HepG2 (cell line): ENCODE measurements around the gene CDK6. TPM values are rescaled to one million over a fixed set of nuclear protein-coding genes. Genes with fewer than 3 reads are reported as not detected.
A peak's percentile ranks its signal among the peaks of the same experiment; 100 is the strongest.

ENCODE experiments used
- ATAC-seq: fragments of 200-7000 bp; cut with Tn5 transposase; 3 replicates; pipeline ENCODE4 v1.9.1; 2020; ENCODE audit warnings: mild to moderate bottlenecking, moderate library complexity
- BruUV-seq: library from RNA; stranded (reverse); fragments of 400-500 nt; replicated peaks from 2 replicates; lab custom pipeline; 2021; lab: Mats Ljungman, UMichigan
- CTCF ChIA-PET: fragments of 300-600 bp; formaldehyde crosslinking; extraction: SDS; loops from one replicate; lab custom pipeline; 2021; ENCODE audit warnings: low total read pairs, inconsistent platforms, low intra/inter-chr PET ratio; lab: Yijun Ruan, JAX
- POLR2A ChIA-PET: fragments of 350-600 bp; sonication (Branson Sonifier 250); formaldehyde crosslinking; loops from one replicate; lab custom pipeline; 2020; ENCODE audit warnings: antibody characterized with exemption, inconsistent platforms; lab: Yijun Ruan, JAX
- DNase-seq: peaks from one replicate; pipeline ENCODE4 v3.0.0-alpha.2; 2015; ENCODE audit warnings: low spot score
- FAIRE-seq: peaks from 3 replicates; lab custom pipeline; 2011; peaks lifted over from hg19 to GRCh38; lab: Jason Lieb, UNC
- H2AFZ ChIP-seq: one replicate; pipeline ENCODE4 v1.6.1; 2011; ENCODE audit warnings: low read length, inconsistent platforms
- H3K27ac ChIP-seq: fragments of 300-600 bp; 3 replicates; pipeline ENCODE4 v1.8.0; 2011; ENCODE audit warnings: mixed run types, mild to moderate bottlenecking, mixed read lengths, low read length, inconsistent platforms; ENCODE audit not compliant: insufficient read depth; ENCODE audit errors: extremely low read length
- H3K27me3 ChIP-seq, 2 experiments: fragments of 200-600 bp in 1 of 2; 2 replicates in 1 of 2; 3 replicates in 1 of 2; pipeline versions ENCODE4 v1.6.0 to v1.8.0; 2011; ENCODE audit warnings: low read length in 2 of 2, mild to moderate bottlenecking in 2 of 2, moderate library complexity in 2 of 2, inconsistent platforms in 1 of 2; ENCODE audit not compliant: insufficient read depth in 2 of 2, control insufficient read depth in 1 of 2
- H3K36me3 ChIP-seq, 2 experiments: fragments of 200-600 bp in 1 of 2; replicated peaks in 1 of 2; 2 replicates in 1 of 2; 3 replicates in 1 of 2; pipeline versions ENCODE4 v1.5.1 to v1.8.0; 2011; ENCODE audit warnings: low read length in 2 of 2, inconsistent platforms in 1 of 2; ENCODE audit not compliant: insufficient read depth in 2 of 2, control insufficient read depth in 1 of 2
- H3K4me1 ChIP-seq: 2 replicates; pipeline ENCODE4 v1.5.1; 2012; ENCODE audit warnings: low read length, inconsistent platforms; ENCODE audit not compliant: insufficient read depth
- H3K4me2 ChIP-seq: 2 replicates; pipeline ENCODE4 v1.6.0; 2011; ENCODE audit warnings: low read depth, low read length, inconsistent platforms
- H3K4me3 ChIP-seq, 3 experiments: fragments of 200-600 bp in 1 of 3; sonication (generic), shearing (Covaris generic) in 1 of 3; replicated peaks in 1 of 3; 2 replicates each; pipeline ENCODE4 v1.5.1; 2011 to 2016; ENCODE audit warnings: low read length in 3 of 3, inconsistent platforms in 2 of 3, low read depth in 2 of 3, mild to moderate bottlenecking in 2 of 3, control low read depth in 1 of 3, mixed read lengths in 1 of 3; ENCODE audit not compliant: insufficient read depth in 1 of 3
- H3K79me2 ChIP-seq: one replicate; pipeline ENCODE4 v1.6.1; 2011; ENCODE audit warnings: low read length, inconsistent platforms; ENCODE audit not compliant: insufficient read depth
- H3K9ac ChIP-seq: 2 replicates; pipeline ENCODE4 v1.6.0; 2011; ENCODE audit warnings: mild to moderate bottlenecking, low read depth, low read length, inconsistent platforms; ENCODE audit not compliant: insufficient read depth
- H3K9me3 ChIP-seq: 2 replicates; pipeline ENCODE4 v1.5.1; 2012; ENCODE audit warnings: mild to moderate bottlenecking, low read length
- H4K20me1 ChIP-seq: 2 replicates; pipeline ENCODE4 v1.6.0; 2011; ENCODE audit warnings: inconsistent platforms, mild to moderate bottlenecking, low read length, moderate library complexity; ENCODE audit not compliant: insufficient read depth
- ATF7 ChIP-seq, 2 experiments: fragments of 450-650 bp in 1 of 2; sonication (generic) in 1 of 2; formaldehyde crosslinking in 1 of 2; IDR thresholded peaks; 2 replicates each; pipeline versions ENCODE4 v1.4.0 to v1.6.1; 2016 to 2020; ENCODE audit warnings: antibody characterized with exemption in 1 of 2, mild to moderate bottlenecking in 1 of 2, missing genetic modification reagents in 1 of 2
- PRPF4 ChIP-seq: fragments of 200-400 bp; formaldehyde crosslinking; IDR thresholded peaks from 2 replicates; pipeline ENCODE4 v1.6.1; 2016; ENCODE audit warnings: low read length, low read depth; ENCODE audit not compliant: poor library complexity, severe bottlenecking
- RBM22 ChIP-seq: fragments of 200-400 bp; formaldehyde crosslinking; optimal IDR thresholded peaks from 2 replicates; pipeline ENCODE3; 2017; ENCODE audit warnings: mild to moderate bottlenecking, low read length, moderate library complexity
- TBX3 ChIP-seq: fragments of 450-650 bp; IDR thresholded peaks from 2 replicates; pipeline ENCODE4 v1.6.1; 2017; ENCODE audit warnings: antibody characterized with exemption, mild to moderate bottlenecking, inconsistent platforms, borderline replicate concordance
- ZBTB38 ChIP-seq: sonication (generic); formaldehyde crosslinking; IDR thresholded peaks from 2 replicates; pipeline ENCODE4 v1.5.1; 2020; ENCODE audit warnings: mild to moderate bottlenecking, missing genetic modification reagents
- ZNF446 ChIP-seq: sonication (generic); formaldehyde crosslinking; IDR thresholded peaks from 2 replicates; pipeline ENCODE4 v1.5.0; 2020; ENCODE audit warnings: mild to moderate bottlenecking, missing genetic modification reagents
- ZNF567 ChIP-seq: sonication (generic); formaldehyde crosslinking; IDR thresholded peaks from 2 replicates; pipeline ENCODE4 v1.8.1; 2023; ENCODE audit warnings: mild to moderate bottlenecking, missing genetic modification reagents, borderline replicate concordance
- WGBS: methylation state at CpG from one replicate; pipeline ENCODE4 v1.1.6; 2017; ENCODE audit warnings: low lambda C conversion rate; 5-methylcytosine and 5-hydroxymethylcytosine counted together
- in situ Hi-C: cut with HindIII; loops from 2 replicates; pipeline ENCODE4 v1.10.0; 2017; ENCODE audit warnings: low pct_unique_long_range_greater_than_20kb; ENCODE audit not compliant: extremely low pct_ligation_motif_present
- intact Hi-C: fragments of 100-400 bp; cut with micrococcal nuclease; formaldehyde crosslinking; loops from one replicate; pipeline ENCODE4 v1.10.0; 2022; ENCODE audit not compliant: unreplicated experiment
- polyA plus RNA-seq, 8 experiments: library from polyadenylated mRNA; depleted of rRNA in 3 of 8; stranded (reverse) in 7 of 8; unstranded in 1 of 8; fragments of >200 nt; fragmentation: Illumina TruSeq in 4 of 8; extraction: Trizol in 4 of 8; gene quantifications; 2 replicates each; pipeline versions ENCODE4 v1.2.1 to v1.2.3, GENCODE V29; 2011 to 2016; ENCODE audit warnings: low read depth in 4 of 8, missing spikeins in 1 of 8, mixed read lengths in 1 of 8; ENCODE audit not compliant: insufficient read depth in 1 of 8
- total RNA-seq, 5 experiments: library from RNA; depleted of rRNA; stranded (reverse); fragments of >200 nt; fragmentation: Illumina TruSeq; extraction: Trizol; gene quantifications; 2 replicates each; pipeline ENCODE4 v1.2.3, GENCODE V29; 2016; ENCODE audit warnings: low read depth in 1 of 5
- TF ChIP-seq, protein P1 (sequence below): sonication (generic); formaldehyde crosslinking; IDR thresholded peaks from 2 replicates; pipeline ENCODE4 v1.4.0; 2020; ENCODE audit warnings: missing genetic modification reagents, borderline replicate concordance
- TF ChIP-seq, protein P2 (sequence below): sonication (generic); formaldehyde crosslinking; IDR thresholded peaks from 2 replicates; pipeline ENCODE4 v1.4.0; 2020; ENCODE audit warnings: missing genetic modification reagents

Gene CDK6
- total and polyA plus RNA-seq, 2 of the 13 experiments (the other 11 are each of a cell fraction or from before 2014, with no cell fraction given) = 34.6 to 90.8 TPM

DNA sequence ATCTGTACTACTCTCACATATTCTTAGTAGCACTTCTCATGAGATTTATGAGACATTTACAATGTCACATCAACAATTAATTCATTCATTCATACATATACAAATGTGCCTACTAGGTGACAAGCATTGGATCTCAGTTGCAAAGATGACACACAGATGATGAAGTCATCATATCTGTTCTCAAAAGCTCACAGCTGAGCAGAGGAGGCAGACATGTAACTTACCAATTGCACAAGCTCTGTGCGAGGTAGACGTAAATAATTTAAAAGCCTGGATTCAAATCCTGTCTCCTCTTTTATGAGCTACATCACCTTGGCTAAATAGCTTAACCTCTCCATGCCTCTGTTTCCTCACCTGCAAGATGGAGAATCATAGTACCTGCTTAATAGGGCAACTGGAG lies 136.8 kb downstream of the CDK6 start:
- in situ Hi-C loops = no loop called here
- ChIA-PET POLR2A (no interaction called here), CTCF (no interaction called here)
- Histone ChIP-seq H3K79me2 (peaks cover 13% of the 10 kb centered on the region), H4K20me1 (no peaks in the 10 kb centered on the region), H3K9ac (no peak overlapping the region), H3K27me3 (no peaks in the 10 kb centered on the region), H3K27ac (peak overlapping the region; percentile 97), H3K4me3 (no peak overlapping the region), H2AFZ (no peak overlapping the region), H3K9me3 (no peaks in the 10 kb centered on the region), H3K4me1 (peaks cover 70% of the 10 kb centered on the region), H3K36me3 (peaks cover 0 to 9% of the 10 kb centered on the region in 2 experiments; a peak in 3 of 5 replicates), H3K4me2 (no peak overlapping the region)
- DNase-seq (no peak), FAIRE-seq (no peak), ATAC-seq (no peak)
- TF ChIP-seq ATF7 (IDR thresholded peaks at IDR 0.05) = 0 out of 2 replicates have a peak, but pooled peaks have one; percentile 5
- no peak for TF ChIP-seq ATF7 (CRISPR knock-in tag; IDR thresholded peaks at IDR 0.05)
- no peak for TF ChIP-seq TBX3
- TF ChIP-seq ZNF446 (CRISPR knock-in tag) = no peak
- TF ChIP-seq, protein P1, sequence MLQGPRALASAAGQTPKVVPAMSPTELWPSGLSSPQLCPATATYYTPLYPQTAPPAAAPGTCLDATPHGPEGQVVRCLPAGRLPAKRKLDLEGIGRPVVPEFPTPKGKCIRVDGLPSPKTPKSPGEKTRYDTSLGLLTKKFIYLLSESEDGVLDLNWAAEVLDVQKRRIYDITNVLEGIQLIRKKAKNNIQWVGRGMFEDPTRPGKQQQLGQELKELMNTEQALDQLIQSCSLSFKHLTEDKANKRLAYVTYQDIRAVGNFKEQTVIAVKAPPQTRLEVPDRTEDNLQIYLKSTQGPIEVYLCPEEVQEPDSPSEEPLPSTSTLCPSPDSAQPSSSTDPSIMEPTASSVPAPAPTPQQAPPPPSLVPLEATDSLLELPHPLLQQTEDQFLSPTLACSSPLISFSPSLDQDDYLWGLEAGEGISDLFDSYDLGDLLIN (CRISPR knock-in tag) = no peak
- intact Hi-C loops = loop anchor here (10.0 kb wide), 1 partner anchor 355 kb away; no protein-coding TSS in a partner anchor
- BruUV-seq = no TSS peak
- 100% methylated on average over 2 of the region's 2 CpGs for WGBS

DNA sequence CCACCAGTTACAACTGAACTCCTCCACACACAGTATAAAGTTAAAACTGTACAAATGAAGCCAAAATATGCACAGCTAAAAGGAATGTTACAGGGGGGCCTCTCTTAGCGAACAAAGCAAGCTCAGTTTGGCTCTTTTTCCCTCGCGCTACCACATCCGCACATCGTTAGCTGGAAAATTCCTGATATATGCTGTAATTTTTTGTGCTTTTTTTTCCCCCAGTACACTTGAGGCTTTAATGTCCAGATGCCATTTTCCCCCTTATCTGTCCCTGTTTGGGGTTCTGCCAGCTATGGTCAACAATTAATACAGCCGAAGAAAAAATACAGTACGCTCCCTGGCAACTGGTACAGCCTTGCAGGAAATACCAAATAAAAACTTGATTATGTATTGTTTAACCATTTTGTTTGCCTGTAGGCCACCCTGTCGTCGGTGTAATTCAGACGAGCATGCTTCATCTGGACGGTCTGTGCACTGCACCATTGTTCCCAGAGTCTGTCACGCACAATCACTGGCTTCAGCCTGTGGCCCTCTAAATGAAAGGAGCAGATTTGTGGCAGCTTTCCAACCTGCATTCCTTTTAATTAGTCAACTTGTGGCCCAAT lies 138.0 kb downstream of the CDK6 start:
- Histone ChIP-seq H3K9ac (peak overlapping the region; percentile 17; the same call in 1 of the 2 replicates), H3K9me3 (no peaks in the 10 kb centered on the region), H3K36me3 (peaks cover 1 to 9% of the 10 kb centered on the region in 2 experiments; a peak in 3 of 5 replicates), H3K27me3 (no peaks in the 10 kb centered on the region), H3K27ac (peak overlapping the region; percentile 97), H3K79me2 (peaks cover 24% of the 10 kb centered on the region), H4K20me1 (no peaks in the 10 kb centered on the region), H3K4me2 (no peak overlapping the region), H3K4me1 (peaks cover 82% of the 10 kb centered on the region), H3K4me3 (no peak overlapping the region), H2AFZ (no peak overlapping the region)
- no peak for FAIRE-seq
- ChIA-PET POLR2A (interaction anchor here (0.8 to 2.0 kb wide), 6 partner anchors 17 to 138 kb away, joined by 3 to 7 read pairs (median 4); partner anchors contain the start of gene CDK6), CTCF (no interaction called here)
- 84% methylated on average over 12 of the region's 12 CpGs for WGBS
- peak; percentile 32 for DNase-seq
- no peak for ATAC-seq
- intact Hi-C loops (loop anchor here (10.0 kb wide), 1 partner anchor 356 kb away; no protein-coding TSS in a partner anchor), in situ Hi-C loops (no loop called here)
- BruUV-seq = no TSS peak
- TF ChIP-seq, protein P2, sequence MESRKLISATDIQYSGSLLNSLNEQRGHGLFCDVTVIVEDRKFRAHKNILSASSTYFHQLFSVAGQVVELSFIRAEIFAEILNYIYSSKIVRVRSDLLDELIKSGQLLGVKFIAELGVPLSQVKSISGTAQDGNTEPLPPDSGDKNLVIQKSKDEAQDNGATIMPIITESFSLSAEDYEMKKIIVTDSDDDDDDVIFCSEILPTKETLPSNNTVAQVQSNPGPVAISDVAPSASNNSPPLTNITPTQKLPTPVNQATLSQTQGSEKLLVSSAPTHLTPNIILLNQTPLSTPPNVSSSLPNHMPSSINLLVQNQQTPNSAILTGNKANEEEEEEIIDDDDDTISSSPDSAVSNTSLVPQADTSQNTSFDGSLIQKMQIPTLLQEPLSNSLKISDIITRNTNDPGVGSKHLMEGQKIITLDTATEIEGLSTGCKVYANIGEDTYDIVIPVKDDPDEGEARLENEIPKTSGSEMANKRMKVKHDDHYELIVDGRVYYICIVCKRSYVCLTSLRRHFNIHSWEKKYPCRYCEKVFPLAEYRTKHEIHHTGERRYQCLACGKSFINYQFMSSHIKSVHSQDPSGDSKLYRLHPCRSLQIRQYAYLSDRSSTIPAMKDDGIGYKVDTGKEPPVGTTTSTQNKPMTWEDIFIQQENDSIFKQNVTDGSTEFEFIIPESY (CRISPR knock-in tag) = peak; percentile 69
- TF ChIP-seq ZBTB38 (CRISPR knock-in tag) (peak; percentile 86), ZNF567 (CRISPR knock-in tag) (no peak), RBM22 (peak; percentile 47), PRPF4 (peak; percentile 57)
